Fibroblast of skin of scalp (primary cell): Measurements from ENCODE around the gene KLHL29.

Experiments
- DNase-seq: peaks from one replicate; pipeline ENCODE4 v3.0.0-alpha.2; 2013

KLHL29 gene

DNA sequence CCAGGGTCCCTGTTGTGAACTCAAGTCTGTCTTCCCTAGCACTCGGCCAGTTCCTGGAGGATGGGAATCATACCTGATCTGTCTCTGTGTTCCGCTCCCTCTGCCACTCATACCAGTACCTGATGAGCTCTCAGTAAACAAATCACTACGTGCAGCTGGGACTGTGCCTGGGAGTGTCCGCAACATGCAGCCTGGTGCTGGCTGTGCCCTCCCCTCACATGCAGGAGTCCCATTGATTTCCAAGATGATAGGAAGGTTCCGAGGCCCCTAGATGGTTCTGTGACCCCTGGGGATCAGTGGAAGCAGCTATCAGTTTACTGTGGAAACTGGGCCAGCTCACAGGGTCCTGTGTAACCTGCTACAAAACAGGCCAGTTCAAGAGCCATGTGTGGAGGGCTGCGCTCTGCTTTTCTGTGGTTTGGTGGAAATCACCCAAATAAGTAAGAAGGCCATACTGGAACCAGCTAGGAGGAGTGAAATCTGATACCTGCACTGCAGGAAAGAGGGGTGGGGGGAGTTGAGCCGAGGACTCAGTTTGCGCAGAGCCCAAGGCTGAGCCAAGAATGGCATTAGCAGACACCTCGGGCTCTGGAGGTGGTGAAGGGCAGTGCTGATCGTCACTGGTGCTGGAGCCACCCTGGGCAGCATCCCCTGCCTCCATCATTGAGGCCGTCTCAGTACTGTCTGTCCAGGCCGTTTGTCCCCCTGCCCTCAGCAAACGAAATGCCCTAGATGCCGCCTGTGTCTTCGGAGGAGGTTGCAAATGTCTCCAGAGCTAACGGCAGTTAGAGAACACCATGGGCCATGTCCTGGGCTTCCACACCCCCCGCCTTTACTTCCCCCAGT, 93.3 kb downstream of the KLHL29 start:
- DNase-seq = no peak

DNA sequence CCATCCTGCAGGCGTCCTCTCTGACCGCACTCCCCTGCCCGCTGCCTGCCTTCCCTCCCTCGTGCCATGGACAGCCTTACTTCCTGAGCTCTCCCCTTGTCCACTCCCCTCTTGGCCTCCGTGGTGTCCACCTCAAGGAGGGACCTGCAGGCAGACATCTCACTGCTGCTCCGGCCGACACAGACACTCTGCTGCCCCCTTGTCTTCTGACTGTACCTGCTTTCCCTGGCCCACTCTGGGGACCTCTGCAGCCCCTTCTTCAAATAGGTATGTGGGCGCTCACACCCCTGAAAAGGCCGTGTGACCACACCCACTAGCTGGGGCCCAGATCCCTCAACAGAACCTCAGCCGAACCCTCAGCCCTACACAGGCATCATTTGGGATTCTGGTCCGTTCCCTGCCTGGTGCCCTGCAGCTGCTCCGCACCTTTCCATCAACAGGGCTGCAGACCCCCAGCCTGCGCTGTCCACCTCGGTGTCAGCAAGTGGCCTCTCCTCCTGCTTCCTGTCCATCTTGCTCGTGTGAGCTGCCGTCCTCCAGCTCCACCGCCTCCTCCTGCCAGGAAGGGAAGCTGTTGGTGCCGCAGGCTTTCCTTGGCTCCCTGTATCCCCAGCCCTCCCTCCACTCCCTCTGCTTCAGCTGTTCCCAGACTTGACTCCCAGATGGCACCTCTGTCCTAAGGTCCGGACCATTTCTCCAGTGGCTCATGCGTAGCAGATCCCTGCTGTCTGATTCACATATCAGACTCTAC, 94.1 kb downstream of the KLHL29 start:
- DNase-seq = no peak

DNA sequence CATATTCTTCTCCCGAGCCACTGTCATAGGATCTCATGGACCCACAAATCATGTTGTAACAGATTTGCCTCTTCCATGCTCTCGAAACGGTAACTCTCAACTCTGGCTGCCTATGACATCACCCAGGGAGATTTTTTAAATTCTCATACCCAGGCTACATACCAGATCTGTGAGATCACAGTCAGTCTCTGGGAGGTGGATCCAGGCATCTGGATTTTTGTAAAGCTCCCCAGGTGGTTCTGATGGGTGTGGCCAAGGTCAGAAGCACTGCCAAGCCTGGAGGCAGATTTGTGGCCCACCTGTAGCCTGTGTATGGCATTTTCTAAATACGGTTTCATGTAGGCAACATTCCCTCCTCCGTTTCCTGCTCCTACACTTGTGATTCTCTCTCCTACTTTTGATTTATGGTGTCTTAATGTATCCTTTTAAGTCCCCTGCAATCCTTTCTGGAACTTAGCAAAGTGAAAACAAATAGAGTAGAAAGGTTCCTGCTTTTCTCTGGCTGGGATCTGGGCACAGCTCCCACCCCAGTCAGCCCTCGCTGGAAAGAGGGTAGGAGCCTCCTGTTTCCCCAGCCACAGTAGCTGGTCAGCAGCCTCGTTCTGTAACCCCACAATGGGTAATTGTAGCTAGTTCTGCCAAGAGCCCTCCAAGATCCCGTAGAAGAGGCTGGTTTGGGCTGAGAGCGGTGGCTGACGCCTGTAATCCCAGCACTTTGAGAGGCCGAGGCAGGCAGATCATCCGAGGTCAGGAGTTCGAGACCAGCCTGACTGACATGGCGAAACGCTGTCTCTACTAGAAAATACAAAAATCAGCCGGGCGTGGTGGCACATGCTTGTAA, 96.2 kb downstream of the KLHL29 start:
- peak; percentile 91 for DNase-seq

DNA sequence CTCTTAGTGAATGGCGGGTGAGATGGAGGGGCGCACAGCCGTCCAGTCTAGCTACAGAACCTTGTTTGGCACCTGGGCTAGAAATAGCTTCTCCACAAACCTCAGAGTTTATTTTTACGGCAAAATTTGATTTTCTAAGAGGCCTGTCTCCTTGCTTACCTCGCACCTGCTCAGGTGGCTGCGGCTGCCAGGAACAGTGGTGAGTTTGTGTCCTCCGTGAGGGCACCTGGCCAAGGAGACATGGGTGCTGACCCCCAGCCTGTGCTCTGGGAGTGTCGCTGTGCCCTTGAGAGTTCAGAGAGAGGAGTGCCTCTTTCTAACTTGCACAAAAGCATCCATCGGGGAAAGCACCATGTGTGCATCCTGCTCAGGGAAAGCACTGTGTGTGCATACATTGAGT, 97.2 kb downstream of the KLHL29 start:
- DNase-seq = no peak

DNA sequence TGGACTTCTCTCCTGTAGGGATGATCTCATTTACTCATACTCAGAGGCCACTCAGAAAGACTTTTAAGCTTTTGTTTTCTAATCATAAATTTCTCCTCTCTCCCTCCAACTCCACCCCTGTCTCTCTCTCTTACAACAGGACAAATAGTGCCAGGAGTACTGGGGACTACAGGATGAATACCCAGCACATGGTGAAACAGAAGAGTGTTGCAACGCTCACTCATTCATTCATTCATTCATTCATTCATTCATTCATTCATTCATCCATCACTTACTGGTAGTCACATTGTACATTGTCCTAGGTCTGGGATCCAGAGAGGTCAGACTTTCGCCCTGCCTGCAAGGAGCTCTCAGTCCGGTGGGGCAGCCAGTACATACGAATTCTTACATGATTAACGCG, 97.6 kb downstream of the KLHL29 start:
- no peak for DNase-seq

DNA sequence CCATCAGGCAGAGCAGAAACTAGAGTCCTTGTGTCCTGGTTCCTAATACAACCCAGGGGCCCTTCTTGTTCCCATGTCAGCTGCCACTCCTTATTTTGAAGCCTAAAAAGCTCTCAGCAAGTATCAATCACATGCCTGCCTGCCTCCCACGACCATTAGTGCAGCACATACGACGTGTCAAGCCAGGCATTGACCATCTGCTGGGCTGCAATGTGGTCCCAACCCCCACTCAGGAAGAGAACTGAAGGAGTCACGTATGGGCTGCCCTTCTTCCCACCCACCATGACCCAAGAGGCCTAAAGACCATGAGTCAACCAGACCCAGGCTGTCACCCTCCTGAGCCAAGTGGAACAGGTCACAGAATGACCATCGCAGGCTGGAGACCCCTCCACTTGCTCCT, 98.8 kb downstream of the KLHL29 start:
- no peak for DNase-seq

DNA sequence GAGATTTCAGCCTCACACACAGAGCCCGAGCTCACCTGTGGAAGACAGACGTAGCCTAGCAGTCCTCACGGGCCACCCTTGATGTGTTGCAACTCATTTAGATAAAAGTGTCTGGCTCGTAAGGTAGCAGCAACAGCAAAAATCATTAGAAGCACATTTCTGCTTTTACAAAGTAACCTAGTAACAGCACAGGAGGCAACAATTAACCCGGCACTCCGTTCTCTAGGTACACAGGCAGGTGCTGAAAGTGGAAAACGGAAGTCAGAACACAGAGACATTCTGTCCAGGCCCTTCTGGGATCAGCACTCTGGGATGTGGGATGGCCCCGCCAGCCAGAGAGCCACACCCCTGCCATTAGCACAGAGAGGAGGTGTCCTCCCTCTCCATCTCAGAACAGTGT, 99.3 kb downstream of the KLHL29 start:
- no peak for DNase-seq

DNA sequence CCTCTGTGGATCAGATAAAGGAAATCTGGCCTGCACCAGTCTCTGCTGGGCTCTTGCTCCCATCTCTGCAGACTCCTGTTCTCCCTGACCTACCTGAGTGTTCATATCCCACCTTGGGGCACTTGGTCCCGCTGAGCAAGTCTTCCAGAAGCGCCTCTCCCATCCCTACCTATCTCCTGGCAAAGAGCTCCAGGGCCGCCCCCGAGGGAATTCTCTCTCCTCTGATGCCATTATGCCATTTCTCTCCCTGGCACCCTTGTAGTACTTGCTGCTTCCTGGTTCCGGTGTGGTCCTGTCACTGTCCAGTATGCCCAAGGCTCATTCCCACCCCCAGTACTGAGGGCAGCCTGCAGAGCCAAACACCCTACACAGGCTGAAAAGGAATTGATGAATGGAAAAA, 99.8 kb downstream of the KLHL29 start:
- no peak for DNase-seq

DNA sequence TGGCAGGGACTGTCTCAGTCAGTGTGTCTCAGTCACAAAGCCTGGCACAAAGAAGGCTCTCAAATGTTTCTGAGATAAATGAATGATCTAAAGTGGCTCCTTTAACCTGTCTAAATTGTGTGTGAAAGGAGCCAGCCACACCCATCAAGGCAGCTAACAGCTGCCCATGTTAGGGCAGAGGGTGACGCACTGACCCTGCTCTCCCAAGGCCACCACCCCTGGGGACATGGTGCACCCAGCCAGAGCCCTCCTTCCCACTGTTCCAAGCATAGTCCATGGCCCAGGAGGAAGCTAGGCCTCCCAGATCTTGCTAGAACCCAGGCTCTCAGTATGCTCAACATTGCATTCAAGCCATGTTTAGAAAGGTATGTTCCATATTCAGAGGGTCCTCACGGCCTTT, 100.3 kb downstream of the KLHL29 start:
- DNase-seq = no peak

DNA sequence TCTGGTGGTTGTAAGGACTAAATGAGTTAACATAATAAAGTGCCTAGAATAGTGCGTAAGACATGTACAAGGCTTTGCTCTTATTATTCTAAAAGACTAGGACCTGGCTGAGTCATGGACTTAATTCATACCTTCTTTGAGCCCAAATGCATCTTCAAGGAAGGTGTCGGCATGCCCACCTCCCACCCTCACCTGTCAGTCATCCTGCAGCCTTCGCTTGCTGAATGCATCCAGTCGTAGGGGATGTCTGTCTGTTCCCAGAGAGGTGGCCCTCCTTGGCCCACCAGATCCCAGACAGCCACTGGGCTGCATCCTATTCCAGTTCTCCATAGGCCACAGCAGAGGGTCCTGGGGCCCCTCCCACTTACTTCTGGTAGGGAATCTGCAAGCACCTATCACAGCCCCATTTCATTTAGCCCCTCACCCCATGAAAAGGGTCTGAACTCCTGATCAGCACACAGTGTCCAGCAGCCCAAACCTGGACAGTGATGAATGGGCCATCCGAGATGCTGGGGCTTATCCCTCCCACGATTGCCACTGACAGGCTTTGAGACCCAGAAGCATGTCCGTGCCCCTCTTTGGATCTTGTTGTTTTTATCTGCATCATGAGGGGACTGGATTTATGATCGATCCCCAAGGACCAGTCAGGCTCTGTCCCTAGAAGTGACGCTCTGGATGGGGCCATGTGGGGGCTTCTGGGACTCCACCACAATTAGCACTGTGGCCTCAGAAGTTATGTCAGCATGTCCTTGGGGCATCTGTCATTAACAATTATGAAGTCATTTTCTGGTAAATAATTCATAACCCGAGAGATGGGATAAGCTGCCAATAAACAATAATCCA, 101.1 kb downstream of the KLHL29 start:
- DNase-seq = no peak

DNA sequence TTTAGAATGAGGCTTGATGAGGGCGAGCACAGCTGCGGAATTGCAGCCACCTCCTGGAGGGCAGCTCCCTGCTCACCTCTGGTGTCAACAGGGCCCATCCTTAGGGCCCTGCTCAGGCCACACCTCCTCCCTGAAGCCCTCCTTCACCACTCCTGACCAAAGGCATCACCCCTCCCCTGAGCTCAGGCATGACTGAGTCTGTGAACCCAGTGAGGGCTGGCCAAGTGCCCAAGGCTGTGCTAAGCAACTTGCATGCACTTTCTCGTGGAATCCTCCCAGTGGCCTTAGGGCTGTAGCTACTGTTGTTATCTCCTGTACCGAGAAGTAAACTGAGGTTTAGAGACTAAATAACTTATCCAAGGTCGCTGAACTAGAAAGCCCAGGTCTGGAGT, 101.7 kb downstream of the KLHL29 start:
- DNase-seq = peak; percentile 42

DNA sequence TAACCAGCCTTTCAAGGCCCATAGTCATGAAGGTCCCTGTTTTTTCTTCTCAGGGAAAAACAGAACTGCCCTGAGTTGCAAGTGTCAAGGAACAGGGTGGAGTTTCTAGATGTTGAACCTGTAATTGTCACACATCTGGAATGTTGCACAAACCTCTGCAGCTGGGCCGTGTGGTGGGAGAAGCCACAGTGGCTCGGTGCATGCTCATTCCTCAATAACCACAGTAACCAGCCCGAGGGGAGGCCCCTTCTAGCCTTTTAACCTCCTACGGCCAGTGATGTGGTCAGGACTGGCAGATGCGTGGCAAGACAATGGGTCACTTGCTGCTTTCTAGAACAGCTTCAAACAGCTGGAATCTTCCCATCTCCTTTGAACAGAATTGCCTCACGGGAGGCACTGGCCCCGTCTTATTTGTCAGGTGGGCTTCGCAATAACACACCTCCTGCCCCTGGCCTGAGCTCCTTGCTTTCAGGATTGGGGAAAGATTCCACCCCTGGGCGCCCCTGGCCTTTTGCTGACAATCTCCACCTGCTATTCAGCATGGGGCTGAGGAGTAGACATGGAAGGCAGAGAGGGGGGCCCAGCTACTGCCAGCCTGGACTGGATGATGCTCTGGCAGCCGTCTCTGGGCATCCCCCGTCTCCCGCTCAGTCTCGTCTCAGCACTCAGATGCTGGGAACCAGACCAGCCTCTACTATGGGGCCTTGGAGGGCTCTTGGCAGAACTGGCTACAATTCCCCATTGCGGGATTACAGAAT, 102.9 kb downstream of the KLHL29 start:
- DNase-seq = peak; percentile 35

DNA sequence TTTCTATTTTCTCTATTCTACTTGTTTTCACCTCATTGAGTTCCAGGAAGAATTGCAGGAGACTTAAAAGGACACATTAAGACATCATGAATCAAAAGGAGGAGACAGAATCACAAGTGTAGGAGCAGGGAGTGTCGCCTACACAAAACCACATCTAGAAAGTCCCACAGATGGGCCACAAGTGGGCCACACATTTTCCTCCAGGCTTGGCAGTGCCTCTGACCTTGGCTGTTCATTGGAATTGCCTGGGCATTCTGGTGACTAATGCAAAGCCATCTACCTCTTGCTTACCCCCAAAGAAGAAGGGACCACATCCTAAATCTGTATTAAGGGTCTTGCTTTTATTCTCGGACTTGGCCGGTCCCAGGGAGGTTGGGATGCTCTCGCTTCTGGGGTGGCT, 103.6 kb downstream of the KLHL29 start:
- no peak for DNase-seq

DNA sequence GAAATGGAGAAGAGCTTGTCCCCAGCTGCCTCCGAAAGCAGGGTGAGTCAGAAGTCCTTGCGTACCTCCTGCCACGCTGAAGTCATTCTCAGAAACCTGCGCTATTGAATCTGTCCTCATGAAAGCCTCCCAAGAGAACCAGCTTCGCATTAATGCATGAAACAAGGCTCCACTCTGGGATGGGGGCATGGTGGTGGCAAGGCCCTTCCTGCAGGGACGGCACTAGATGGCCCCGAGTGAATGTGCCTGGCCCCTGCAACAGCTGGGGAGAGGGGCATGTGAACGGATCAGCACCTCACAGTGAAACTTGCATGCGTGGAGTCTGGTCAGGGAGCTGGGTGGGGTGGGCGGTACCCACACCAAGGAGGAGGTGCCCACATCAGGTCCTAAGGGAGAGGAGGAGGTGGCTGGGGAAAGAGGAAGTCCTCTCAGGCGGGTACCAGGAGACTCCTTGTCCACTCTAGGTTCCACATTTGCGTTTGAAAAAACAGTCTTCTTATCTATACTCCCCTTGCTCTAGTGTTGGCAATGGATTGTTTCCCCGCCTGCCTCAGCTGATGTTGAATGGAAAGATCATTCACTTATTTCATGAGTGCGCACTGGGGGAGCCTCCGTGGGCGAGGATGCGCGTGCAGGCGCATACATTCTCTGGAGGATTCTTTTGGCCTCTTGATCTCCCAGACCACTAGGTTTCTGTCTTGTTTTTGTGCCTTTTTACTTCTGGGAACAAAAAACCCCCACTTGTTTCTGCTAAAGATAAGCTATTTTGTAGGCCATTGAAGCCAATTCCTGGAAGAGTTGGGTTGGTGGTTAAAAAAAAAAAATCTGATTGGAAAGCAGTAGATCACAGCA, 104.7 kb downstream of the KLHL29 start:
- DNase-seq = no peak

DNA sequence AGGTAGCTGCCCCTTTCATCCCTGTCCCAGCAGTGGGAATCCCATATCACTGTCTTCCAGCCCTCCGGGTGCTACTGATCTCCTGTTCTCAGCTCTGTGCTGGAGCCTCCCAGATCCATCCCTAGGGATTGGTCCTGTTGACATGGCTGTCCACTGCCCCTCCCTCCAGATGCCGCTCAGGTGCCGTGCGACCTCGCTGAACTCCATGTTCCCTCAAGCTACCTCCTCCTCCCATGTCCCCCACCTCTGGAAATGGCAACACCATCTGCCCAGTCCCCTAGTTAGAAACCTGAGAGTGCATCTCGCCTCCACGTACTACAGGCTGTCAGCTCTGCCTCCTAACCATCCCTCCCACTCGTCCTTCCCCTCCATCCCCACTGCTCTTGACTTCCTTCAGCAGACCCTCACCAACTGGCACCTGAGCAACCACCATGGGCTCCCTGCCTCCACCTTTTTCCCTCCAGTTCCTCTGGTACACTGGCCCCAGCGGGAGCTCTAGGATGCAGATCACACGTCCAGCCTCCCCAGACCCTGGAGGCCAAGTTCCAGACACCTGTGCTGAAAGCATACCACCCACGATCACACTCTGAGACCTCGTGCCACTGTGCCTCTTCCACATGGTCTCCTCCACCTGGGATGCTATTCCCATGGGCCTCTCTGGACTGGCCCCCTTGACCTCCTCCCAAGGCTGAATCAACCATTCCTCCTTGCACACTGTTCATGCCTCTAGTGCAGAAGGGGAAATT, 106.8 kb downstream of the KLHL29 start:
- no peak for DNase-seq

DNA sequence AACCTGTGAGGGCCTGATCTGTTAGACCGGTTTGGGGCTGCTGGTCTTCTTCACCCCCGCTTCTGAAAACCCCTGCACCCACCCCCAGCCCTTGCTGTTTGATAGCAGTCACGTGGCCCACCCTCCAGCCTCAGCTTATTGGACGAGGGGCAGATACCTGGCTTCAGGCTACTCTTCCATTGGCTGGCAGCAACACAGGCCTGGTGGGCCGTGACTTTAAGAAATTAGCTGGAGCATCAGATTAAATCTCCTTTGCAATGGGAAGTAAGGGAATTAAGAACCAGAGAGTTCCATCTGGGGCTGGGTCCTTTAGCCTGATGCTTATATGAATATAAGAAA, 107.3 kb downstream of the KLHL29 start:
- DNase-seq = no peak

DNA sequence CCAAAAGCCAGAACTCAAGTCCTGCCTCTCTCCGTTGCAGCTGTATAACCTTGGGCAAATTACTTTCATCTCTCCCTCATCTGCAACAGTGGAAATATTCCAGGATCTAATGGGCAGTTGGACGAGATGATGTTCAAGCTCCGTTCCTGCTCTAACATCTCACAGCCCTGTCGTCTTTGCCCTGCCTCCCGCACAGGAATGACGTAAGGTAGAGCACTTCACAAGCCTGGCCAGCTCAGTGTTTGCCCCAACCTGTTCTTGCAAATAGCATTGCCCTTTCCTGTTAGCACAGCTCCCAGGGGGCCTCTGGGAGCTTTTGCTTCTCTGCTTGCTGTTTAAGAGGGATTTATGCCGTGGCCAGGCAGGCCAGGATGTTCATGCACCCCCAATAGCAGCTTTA, 107.9 kb downstream of the KLHL29 start:
- no peak for DNase-seq

DNA sequence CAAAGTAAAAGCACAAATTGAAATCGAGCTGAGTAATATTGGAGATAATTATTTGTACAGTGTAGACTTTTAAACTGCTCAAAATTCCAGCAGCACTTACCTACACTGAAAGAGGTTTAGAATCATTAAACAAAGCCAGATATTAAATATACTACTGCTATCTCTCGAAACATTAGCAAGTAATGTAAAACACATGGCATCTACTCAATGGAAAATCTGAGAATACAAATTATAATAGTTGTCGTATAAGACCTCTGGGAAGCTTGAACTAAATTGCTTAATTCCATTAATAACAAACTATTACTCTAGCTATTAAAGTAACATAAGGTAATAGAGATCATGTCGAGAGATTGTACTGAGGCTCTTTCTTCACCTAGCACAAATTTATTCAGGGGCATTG, 108.9 kb downstream of the KLHL29 start:
- DNase-seq = no peak

DNA sequence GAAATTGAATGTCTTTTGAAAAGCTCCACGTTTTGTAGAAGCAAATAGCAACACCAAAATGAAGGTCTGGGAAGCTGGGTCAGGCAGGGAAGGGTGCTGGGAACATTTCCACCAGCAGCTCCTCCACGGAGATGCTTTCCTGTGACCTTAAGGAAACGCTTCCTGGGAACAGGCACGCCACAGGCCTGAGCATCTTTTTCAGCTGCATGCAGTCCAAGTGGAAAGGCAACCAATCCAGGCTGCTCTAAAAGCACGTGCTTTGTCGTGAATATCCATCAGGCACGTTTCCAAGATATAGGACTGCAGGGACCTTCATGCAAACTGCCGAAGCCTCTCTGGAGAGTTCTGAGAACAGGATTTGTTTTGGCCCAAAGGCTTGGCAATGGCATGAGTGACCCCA, 109.3 kb downstream of the KLHL29 start:
- no peak for DNase-seq

DNA sequence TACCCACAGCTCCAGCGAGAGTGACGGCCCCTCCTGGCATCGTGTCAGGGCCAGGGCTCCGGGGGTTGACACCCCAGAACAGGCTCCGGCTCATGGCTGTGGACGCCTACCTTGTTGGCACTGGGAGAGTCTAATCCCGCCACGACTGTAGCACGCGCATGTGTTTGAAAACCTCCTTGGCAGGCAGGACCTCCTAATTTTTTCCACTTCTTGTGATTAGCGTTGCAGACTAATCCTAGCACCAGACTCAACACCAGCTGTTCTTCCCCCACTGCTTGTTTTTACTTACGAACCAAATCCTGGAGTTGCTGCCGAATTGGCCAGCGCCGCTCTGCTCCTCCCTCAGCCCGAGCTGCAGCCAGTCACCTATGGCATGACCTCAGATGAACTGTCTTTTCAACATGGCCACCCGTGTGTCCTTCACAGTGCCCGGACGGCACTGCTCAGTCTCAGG, 110.7 kb downstream of the KLHL29 start:
- no peak for DNase-seq
